Brain pericyte (primary cell): ENCODE results near the gene CRACDL.
"Not testable (repeated sequence)": the region's sequence is repeated elsewhere in the genome, so short reads cannot be mapped to it uniquely, and the experiment has no call there.

Experiments used
- DNase-seq: peaks from one replicate; pipeline ENCODE4 v3.0.0-alpha.2; 2012; ENCODE audit warnings: low read depth, low spot score

CRACDL gene

DNA sequence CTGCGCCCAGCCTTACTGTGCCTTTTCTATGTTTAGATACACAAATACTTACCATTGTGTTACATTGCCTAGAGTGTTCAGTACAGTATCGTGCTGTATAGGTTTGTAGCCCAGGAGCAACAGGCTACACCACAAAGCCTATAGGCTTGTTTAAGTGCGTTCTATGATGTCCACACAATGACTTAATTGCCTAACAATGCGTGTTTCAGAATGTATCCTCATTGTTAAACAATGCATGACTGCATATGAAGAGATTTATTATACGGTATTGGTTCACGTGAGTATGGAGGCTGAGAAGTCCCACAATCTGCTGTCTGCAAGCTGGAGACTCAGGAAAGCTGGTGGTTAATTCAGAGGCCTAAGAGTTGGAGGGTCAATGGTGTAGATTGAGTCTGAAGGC lies 158.9 kb downstream of the CRACDL start:
- DNase-seq: no peak

DNA sequence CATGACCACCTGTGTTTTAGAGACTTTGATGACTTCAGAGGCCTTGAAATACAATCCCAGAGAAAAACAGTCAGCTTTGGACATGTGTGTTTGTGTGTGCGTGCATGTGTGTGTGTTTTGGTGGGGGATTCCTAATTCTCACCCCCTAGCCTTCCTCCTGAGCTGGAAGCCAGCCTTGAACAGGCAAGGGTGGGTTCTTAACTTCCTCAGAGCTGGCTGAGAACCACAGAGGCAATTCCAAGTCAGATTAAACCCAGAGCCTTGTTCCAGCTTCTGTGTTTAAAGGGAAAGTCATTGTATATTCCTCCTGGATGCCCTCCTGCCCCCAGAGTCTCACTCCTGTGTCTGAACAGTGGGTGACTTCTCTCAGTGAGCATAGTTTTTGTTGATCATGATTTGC lies 159.9 kb downstream of the CRACDL start:
- DNase-seq: no peak

DNA sequence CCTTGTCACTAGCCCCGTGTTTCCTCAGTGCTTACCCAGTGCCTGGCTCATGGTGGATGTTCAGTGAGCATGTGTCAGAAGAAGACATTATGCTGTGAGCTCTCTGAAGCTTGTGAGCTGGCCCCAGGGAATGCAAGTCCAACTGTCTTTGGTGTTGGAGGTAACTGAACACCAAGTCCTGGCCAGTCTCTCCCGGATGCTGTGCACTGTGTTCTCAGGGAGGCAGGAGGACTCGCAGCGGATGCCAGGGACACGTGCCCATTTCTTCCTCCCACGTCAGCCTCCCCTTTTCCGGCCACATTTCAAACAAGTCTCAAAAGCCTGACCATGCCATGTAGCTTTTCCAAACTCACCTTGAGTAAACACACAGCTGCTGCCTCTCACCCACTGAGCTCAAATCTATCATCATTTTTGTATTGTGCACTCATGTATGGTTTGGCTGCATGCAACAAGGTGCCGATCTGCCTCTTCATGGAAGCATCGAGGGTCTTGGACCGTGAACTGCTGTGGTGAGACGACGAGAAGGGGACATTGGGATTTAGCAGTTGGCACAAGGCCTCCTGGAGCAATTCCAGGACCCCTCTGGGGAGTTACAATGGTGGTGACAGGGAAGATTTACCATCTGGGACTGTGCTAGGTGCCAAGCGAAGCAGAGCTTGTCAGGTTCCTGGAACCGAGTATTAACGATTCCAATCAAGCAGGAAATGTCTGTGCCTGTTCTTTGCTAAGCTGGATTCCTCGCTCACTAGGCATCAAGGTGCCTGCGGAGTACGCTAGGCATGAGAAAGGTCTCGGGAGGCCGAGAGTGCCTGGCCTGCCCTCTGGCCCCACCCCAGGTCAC lies 160.7 kb downstream of the CRACDL start:
- no peak for DNase-seq

DNA sequence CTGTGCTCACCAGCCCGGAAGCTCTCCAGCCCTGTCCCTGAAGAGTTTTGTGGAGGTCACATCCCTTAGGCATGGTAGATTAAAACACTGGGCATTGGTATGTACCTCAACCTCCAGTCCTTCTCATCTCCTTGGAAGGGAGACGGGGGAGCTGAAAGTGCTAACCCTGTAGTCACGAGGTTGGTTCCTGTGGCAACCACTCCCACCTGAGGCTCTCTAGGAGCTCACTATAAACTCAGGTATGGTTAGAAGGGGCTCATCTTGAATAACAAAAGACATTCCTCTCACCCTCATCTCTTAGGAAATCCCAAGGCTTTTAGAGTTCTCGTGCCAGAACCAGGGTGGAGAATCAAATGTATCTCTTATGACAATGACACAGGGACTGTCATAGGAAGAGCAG lies 162.1 kb downstream of the CRACDL start:
- DNase-seq: no peak

DNA sequence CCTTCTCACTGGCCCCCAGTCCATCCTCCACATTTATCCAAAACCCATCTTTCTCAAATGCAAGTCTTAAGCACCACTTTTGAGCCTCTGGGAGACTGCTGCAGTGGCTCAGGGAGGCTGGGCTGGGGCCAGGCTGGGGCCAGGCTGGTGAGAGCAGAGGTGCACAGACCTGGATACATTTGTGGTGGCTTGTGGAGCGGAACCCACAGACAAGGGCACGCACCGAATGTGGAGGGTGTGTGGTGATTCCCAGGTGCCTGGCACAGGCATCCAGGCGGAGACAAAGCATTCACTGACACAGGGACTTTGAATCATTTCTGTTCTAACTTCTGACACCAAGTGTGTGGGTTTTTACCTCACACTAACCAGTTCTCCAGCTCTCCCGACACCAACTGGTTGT lies 162.9 kb downstream of the CRACDL start:
- DNase-seq: no peak

DNA sequence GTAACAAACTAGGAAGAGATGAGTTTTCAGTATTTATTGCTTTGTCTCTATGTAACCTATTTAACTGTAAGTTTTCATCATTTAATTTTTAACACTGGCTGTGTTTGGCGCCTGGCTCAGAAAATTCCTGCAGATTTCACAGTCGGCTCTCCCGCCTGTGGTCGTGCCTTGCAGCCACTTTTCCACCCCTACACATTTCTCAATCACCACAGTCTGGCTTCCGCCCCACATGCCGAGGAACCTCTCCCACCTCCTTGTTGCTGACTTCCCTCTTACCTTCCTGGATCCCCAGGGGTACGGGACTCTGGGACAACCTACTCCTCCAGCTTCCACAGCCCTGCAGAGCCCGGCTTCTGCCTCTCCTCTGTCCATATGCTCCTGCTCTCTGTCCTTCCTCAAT lies 163.5 kb downstream of the CRACDL start:
- no peak for DNase-seq

DNA sequence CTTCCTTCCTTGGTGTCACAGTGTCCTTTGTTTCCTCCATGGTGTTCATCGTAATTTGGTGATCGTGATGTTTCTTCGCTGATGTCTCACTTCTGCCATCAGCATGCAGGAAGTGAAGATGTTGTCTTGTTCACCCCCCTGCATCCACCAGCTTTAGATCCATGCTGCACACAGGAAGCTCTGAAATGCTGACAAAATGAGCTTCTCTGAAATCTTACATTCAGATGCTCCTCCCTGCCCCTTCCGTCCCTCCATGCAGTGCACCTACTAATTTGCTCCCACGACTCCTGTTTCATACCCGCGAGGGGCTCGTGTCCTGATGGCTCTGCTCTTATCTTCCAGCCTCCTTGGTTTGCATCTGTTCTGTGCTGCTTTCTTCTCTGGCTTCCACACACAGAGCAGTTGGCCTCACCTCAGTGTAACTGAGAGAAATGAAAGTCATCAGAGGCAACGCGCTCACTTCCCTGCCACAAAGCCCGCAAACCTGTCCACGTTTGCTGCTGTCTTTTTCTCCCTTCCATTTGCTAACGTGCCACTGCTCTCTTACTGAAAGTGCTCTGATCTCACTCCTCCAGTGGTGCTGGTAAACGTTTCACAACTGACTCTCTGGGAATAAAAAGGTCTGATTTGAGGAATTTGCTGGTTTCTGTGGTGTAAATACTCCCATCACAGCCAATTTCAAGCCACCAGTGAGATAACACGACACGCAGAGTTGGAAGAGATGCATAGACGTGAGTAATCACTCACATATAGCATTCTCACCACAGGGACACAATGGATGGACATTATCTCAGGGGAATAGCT lies 164.1 kb downstream of the CRACDL start:
- DNase-seq: no peak

DNA sequence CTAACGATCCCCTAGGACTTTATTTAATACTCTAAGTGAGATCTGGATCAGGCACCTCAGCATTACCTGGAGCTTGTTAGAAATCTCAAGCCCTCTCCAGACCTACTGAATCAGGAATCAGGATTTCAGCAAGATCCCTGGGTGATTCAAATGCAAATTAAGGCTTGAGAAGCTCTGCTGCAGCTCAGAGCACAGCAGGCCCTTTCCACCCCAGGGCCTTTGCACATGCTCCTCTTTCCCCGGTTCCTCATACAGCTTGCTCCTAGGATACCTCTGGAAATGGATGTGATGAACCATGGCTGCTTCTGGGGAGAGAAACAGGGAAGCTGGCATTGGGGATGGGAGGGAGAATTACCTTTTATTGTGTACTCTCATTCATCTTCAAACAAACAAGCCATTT lies 164.8 kb downstream of the CRACDL start:
- DNase-seq: no peak

DNA sequence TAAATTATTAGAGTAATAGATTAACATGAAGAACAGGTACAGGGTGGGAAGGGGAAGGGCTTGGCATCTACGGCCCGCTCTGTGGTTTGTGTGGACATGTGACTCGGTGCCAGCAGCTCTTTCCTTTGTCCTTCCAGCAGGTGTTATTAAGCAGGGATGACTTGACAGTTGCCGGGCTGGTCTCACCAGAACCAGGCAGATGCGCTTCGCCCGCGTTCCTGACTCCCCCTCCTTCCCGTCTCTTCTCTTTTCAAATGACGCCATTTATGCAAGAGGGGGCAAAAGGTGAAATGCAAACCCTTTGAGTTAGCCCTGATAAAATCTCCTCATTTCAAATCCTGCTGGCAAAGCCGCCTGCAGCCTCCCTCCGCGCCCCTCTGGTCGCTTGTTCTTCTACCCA lies 166.2 kb downstream of the CRACDL start:
- no peak for DNase-seq

DNA sequence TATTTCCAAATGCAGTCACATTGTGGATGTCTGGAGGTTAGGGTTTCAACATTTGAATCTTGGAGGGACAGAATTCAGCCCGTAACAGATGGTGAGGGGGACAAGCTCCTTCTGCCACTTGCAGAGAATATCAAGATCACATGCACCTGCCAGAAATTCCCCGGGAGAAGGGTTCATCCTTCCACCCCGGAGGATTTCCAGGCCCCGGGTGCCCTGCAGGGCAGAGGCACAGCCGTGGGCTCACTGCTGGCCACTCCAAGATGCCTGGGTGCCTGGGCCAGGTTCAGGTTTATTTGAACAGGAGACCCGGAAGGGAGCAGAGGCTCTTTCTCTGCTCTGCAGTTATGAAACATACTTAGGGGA lies 166.9 kb downstream of the CRACDL start:
- DNase-seq: no peak

DNA sequence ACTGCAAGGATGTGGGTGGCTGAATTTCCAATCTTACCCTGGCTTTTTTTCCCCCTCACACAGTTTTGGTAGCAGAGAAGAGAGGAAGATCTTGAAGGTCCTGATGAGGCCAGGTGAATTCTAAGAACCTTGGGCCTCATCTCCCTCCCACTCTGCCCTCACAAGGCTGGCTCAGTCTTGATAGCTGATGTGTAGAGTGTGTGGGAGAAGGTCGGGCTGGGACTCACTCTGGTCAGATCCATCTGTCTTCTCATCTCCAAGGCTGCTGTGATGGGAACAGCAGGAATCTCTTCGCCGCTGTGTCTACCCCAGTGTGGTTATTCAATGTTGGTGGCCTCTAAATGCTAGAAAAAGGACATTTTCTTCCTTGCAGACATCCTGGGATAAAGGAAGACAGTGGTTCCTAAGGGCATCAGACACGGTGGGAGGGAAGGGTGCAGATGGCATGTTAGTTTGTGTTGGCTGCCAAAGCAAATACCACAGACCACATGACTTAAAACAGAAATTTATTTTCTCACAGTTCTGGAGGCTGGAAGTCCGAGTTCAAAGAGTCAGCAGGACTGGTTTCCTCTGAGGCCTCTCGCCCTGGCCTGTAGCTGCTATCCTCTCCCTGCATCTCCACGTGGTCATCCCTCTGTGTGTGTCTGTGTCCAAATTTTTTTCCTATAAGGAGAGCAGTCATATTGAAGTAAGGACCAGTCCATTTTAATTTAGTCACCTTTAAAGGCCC lies 167.5 kb downstream of the CRACDL start:
- peak; percentile 21 for DNase-seq

DNA sequence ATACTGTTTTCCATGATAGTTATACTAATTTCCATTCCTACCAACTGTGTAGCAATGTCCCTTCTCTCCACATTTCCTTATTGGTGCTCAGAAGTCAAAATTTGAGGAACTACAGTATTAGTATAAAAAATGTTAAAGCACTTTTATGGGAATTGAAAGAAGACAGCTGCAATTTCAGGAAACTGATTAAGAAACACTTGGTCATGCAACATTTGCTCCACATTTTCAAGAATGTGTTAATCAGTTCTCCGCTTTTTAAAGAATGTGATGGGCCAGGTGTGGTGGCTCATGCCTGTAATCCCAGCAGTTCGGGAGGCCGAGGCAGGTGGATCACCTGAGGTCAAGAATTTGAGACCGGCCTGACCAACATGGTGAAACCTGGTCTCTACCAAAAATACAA lies 171.5 kb downstream of the CRACDL start:
- DNase-seq: no peak

DNA sequence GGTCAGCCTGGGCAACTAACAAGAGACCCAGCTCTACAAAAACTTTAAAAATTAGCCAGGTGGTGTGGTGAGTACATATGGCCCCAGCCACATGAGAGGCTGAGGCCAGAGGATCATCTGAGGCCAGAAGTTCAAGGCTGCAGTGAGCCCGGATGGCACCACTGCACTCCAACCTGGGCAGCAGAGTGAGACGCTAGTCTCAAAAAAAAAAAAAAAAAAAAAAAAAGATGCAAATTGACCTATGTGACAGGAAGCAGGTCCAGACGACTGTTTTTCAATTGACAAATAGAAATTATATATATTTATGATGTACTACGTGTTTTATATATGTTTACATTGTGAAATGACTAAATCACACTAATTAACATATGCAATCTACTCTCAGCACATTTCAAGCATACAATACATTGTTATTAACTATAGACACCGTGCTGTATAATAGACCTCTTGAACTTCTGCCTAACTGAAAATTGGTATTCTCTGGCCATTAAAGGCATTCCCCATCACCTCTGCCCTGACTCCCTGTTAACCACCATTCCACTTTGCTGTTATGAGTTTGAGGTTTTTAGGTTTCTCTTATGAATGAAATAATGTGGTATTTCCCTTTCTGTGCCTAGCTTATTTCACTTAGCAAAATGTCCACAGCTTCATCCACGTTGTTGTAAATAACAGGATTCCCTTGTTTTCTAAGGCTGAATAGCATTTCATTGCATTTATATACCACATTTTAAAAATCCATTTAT lies 172.6 kb downstream of the CRACDL start:
- no peak for DNase-seq

DNA sequence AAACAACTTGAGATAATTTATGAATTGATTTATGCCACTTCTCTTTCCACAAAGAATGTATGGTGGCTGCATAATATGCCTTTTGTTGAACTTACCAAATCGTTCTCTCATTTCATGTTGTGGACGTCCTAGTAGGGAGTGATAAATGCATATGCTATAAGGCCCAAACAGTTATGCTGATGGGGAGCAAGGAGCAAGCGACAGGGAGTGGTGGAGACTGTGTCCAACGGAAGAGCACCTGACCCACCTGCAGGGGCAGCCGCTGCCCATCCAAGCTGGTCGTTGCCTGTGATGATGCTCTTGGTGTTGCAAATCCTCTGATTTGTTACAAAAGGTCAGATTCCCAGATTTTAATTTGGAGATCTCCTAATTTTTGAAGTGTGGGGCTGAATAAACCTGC lies 174.1 kb downstream of the CRACDL start:
- DNase-seq: no peak

DNA sequence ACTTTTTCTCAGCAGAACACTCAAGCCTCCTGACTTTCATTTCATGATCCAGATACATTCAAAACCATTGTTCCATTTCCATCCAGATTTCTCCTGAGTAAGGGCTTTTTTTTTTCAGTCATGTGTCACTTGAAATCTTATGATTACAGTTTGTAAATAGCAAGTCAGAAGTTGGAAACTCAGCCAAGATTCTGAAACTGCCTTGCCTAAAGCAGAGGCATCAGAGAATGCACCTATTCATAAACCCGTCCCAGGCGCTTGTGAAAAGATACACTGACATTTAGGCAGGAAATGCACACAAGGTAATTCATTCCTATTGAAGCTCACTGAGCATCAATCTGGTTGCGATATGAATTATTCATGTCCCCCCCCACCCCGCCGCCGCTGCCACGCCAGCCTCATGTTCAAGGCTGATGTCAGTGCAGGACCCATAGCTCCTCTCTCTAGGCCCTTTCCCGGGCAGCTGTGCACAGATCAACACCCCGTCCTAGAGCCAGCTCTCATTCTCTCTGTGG lies 174.7 kb downstream of the CRACDL start:
- DNase-seq: no peak

DNA sequence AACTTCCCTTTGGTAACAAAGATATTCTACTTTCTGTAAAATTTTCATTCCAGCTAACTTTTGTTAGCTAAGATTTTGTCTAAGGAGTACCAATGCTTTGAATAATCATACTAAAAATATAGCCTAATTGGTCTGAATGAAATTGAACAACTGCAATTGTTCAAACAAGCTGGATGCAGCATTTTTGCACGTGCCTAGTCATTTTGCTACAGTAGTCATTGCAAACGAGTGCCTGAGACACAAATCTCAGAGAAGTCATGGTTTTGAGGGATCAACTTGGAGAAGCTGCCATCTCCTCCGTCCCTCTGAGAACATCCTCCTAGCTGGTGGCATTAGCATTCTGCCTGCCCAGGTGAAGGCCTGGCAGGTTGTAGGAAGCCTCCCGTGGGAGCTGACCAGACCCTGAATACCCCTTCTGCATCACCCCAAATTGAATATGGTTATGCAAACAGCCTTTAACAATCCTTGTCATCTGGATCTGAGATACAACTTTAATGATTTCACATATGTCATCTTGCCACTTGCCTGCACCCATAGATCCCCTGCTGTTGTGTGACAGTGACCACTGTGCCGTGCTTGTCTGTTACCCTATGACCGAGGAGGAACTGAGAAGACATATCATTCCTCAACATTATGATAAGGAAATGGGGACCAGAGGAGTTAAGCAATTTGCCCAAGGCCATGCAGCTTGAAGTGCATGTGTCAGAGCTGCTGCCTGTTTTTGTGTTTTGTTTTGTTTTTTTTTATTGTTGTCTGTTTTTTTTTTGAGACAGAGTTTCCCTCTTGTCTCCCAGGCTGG lies 176.0 kb downstream of the CRACDL start:
- DNase-seq: no peak

DNA sequence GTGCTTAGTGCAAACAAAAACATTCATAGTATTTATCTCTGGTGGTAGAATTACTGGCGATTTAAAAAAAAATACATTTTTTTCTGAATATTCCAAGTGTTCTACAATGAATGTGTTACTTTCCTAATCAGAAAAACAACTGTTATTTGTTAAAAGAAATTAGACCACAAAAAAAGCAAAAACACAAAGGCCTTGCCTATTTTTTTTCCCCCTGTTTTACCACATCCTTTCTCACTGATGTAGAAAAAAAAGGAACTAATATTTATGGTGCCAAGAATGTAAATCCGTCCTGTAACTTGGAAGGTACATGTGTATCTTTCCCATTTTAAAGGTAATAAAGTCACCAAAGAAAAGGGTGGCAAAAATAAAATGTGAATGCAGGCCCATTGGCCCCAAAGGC lies 176.7 kb downstream of the CRACDL start:
- no peak for DNase-seq

DNA sequence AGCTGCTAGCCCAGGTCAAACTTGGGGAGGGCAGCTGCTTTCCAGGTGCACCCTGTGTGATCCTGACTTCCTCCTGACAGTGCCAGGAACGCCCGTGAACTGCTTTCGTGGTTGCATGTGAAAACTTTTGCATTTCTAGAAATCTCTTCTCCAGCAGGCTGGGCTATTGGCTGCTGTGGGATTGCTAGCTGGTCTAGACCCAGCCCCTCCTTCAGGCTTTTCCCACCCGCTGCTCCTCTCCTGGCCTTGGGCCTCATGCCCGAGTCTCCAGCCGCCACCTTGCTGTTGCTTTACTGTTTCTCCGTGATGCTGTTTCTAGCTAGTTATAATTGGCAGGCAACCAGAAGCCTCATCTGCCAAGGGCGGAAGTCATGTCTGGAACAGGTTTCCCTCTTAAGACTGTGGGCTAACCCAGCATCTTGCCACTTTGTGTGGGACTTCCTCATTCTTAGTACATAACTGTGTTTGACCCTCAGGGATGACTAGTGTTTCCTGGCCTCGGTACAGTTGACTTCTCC lies 178.1 kb downstream of the CRACDL start:
- no peak for DNase-seq

DNA sequence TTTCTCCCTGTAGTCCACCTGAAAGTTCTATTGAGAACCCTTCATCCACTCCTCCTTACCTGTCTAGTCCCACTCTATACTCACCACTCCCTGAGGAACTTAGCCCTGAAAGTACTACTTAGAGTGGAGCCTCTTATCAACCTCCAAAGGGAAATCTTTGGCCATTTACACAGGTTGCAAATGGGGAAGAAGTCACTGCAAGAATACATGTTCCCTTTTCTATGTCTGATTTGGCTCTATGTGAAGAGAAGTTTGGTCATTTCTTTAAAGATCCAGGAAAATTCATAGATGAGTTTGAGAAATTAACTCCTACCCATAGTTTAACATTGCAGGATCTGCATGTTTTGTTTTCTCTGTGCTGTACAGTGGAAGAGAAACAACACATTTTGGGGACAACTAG lies 182.2 kb downstream of the CRACDL start:
- DNase-seq: no peak

DNA sequence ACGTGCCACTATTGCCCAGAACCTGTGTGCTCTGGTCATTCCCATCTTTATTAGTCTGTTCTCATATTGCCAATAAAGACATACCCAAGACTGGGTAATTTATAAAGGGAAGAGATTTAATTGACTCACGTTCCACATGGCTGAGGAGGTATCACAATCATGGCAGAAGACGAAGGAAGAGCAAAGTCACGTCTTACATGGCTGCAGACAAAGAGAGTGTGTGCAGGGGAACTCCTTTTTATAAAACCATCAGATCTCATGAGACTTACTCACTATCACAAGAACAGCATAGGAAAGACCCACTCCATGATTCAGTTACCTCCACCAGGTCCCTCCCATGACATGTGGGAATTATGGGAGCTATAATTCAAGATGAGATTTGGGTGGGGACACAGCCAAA lies 183.3 kb downstream of the CRACDL start:
- not testable (repeated sequence) for DNase-seq
